Stimulated activated CD4-positive, alpha-beta T cell treated with anti-CD3 and anti-CD28 coated beads, Interleukin-4, amount 100 ng/mL, for 1 hour (primary cell): ENCODE data around the gene HOTAIR.

Experiments
- DNase-seq: peaks from one replicate; pipeline ENCODE4 v3.0.0-alpha.2; 2020

HOTAIR gene

GRCh38 chr12:53985692-53985993 is 10.9 kb upstream of the HOTAIR start:
- no peak for DNase-seq

GRCh38 chr12:53984901-53985691 is 10.3 kb upstream of the HOTAIR start, which contains the start of gene HOXC10:
HOXC10 (plus strand) TSS chr12:53985146; CDS start chr12:53985260, 114 bp downstream.
- DNase-seq = peak; percentile 84

GRCh38 chr12:53983950-53984572 is 9.3 kb upstream of the HOTAIR start:
- DNase-seq = no peak

- no peak for DNase-seq
Observed at GRCh38 chr12:53983568-53983949, 8.8 kb upstream of the HOTAIR start.

GRCh38 chr12:53982648-53983567 is 8.2 kb upstream of the HOTAIR start:
- DNase-seq = no peak

- DNase-seq = no peak
Observed at GRCh38 chr12:53981634-53982565, 7.1 kb upstream of the HOTAIR start.

GRCh38 chr12:53980802-53981496 is 6.2 kb upstream of the HOTAIR start:
- DNase-seq = no peak

GRCh38 chr12:53980104-53980801 is 5.5 kb upstream of the HOTAIR start:
- no peak for DNase-seq

GRCh38 chr12:53978477-53979356 is 4.0 kb upstream of the HOTAIR start:
- no peak for DNase-seq

GRCh38 chr12:53977596-53978445 is 3.1 kb upstream of the HOTAIR start:
- DNase-seq = no peak

- DNase-seq = no peak
Observed at GRCh38 chr12:53976823-53977595, 2.3 kb upstream of the HOTAIR start.

GRCh38 chr12:53976172-53976822 is 1.5 kb upstream of the HOTAIR start:
- no peak for DNase-seq

GRCh38 chr12:53975479-53976152 is 862 bp upstream of the HOTAIR start:
- no peak for DNase-seq

- DNase-seq = no peak
Observed at GRCh38 chr12:53975064-53975471, 314 bp upstream of the HOTAIR start.

- DNase-seq = no peak
Observed at GRCh38 chr12:53973236-53974042, 1.3 kb downstream of the HOTAIR start.

GRCh38 chr12:53972722-53973235 is 2.0 kb downstream of the HOTAIR start, which contains the start of gene HOXC11:
HOXC11 (plus strand) TSS chr12:53973126; CDS start chr12:53973242, 116 bp downstream.
- DNase-seq = no peak
